H1 (cell line): ENCODE measurements around the gene ARID1B. TPM values are rescaled to one million over a fixed set of nuclear protein-coding genes. Genes with fewer than 3 reads are reported as not detected.

ENCODE experiments used
- GTF2F1 ChIP-seq: IDR thresholded peaks from 2 replicates; pipeline ENCODE4 v1.6.1; 2012; ENCODE audit warnings: low read depth, low read length, improper control_type of control experiment, borderline replicate concordance
- HDAC2 ChIP-seq, 2 experiments: fragments of 300-600 bp in 1 of 2; sonication (generic) in 1 of 2; IDR thresholded peaks; 2 replicates each; pipeline ENCODE4 v1.6.1; 2011 to 2012; ENCODE audit warnings: low read depth in 2 of 2, low read length in 2 of 2, mild to moderate bottlenecking in 2 of 2, moderate library complexity in 2 of 2, borderline replicate concordance in 1 of 2, inconsistent platforms in 1 of 2
- JUN ChIP-seq: IDR thresholded peaks from 2 replicates; pipeline ENCODE4 v1.6.1; 2011; ENCODE audit warnings: low read depth, mild to moderate bottlenecking, improper control_type of control experiment, low read length
- MAFK ChIP-seq: IDR thresholded peaks from 2 replicates; pipeline ENCODE4 v1.6.1; 2012; ENCODE audit warnings: low read depth, mild to moderate bottlenecking, improper control_type of control experiment, low read length
- POLR2AphosphoS5 ChIP-seq: IDR thresholded peaks from 2 replicates; pipeline ENCODE4 v1.6.1; 2011; ENCODE audit warnings: low read depth, low read length
- RBBP5 ChIP-seq: IDR thresholded peaks from 2 replicates; pipeline ENCODE4 v1.7.1; 2012; ENCODE audit warnings: low read depth, mild to moderate bottlenecking, inconsistent platforms, low read length, moderate library complexity, borderline replicate concordance
- RNF2 ChIP-seq: fragments of 200-900, 300-1000 bp; sonication (generic); IDR thresholded peaks from 2 replicates; pipeline ENCODE4 v1.7.1; 2016; ENCODE audit warnings: borderline replicate concordance, low read depth, mild to moderate bottlenecking, antibody characterized with exemption, low read length; ENCODE audit not compliant: poor library complexity, severe bottlenecking; ENCODE audit errors: missing control alignments
- SAP30 ChIP-seq: fragments of 300-600 bp; sonication (generic); IDR thresholded peaks from 2 replicates; pipeline ENCODE4 v1.7.1; 2012; ENCODE audit warnings: low read length, moderate library complexity, mild to moderate bottlenecking, inconsistent platforms; ENCODE audit not compliant: insufficient read depth, insufficient replicate concordance
- SRF ChIP-seq: IDR thresholded peaks from 2 replicates; pipeline ENCODE4 v1.6.1; 2011; ENCODE audit warnings: mild to moderate bottlenecking, low read depth, low read length, moderate library complexity
- polyA plus RNA-seq, 7 experiments: library from polyadenylated mRNA; depleted of rRNA in 3 of 7; stranded (reverse) in 5 of 7; unstranded in 2 of 7; fragments of >200 nt in 5 of 7; fragments of 200-250 nt in 2 of 7; gene quantifications; 1 replicate in 5 of 7; 2 replicates in 1 of 7; 4 replicates in 1 of 7; pipeline versions ENCODE4 v1.2.1 to v1.2.3, GENCODE V29; 2011 to 2013; ENCODE audit warnings: missing spikeins in 2 of 7, mixed read lengths in 2 of 7
- total RNA-seq: library from RNA; stranded (reverse); fragmentation: NEBNext Ultra II Directional; extraction: Animal tissue kit (Norgen Biotek cat#: 25700); gene quantifications from 2 replicates; pipeline ENCODE4 v1.2.1, GENCODE V29; 2021
- TF ChIP-seq, protein P1 (sequence below): IDR thresholded peaks from 2 replicates; pipeline ENCODE4 v1.6.1; 2012; ENCODE audit warnings: low read length, inconsistent platforms
- TF ChIP-seq, protein P2 (sequence below): IDR thresholded peaks from 2 replicates; pipeline ENCODE4 v1.6.1; 2011; ENCODE audit warnings: low read length, improper control_type of control experiment

ARID1B gene
- total and polyA plus RNA-seq, 2 of the 8 experiments (the other 6 are each of a cell fraction or from before 2014, with no cell fraction given), result 24.3 to 70.3 TPM

DNA sequence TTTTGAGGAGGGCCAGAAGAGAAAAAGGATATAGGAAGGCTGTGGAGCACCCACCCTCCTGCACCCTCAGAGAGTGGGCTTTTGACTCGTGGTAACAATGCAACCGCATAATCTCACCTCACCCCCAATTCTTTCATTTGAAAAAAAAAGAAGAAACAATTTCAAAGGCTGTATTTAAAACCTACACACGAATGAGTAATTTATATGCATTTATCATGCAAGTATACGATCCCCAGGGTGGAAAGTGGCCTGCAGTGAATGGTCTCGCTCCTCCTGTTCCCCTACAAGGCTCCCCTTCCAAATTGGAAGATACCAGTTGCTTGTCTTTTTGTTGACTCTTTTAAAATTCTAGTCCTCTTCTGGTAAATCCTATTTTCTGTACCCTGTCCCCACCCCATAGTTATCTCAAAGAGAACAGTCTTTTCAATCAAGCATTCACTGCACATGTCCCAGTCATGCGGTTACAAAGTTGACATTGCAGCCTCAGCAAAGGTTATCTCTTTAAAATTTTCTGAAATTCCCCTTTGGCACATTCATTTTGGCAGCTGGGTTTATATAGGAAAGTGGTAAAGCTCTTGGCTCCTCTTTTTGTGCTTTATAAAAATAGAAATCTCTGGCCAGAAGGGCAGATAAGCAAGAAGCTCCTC, 110.6 kb downstream of the ARID1B start (continued):
- TF ChIP-seq, protein P1, sequence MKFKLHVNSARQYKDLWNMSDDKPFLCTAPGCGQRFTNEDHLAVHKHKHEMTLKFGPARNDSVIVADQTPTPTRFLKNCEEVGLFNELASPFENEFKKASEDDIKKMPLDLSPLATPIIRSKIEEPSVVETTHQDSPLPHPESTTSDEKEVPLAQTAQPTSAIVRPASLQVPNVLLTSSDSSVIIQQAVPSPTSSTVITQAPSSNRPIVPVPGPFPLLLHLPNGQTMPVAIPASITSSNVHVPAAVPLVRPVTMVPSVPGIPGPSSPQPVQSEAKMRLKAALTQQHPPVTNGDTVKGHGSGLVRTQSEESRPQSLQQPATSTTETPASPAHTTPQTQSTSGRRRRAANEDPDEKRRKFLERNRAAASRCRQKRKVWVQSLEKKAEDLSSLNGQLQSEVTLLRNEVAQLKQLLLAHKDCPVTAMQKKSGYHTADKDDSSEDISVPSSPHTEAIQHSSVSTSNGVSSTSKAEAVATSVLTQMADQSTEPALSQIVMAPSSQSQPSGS, result no peak
- TF ChIP-seq MAFK (no peak), SAP30 (no peak), HDAC2 (IDR thresholded peaks at IDR 0.05; ENCODE audit: borderline replicate concordance in 1 of 2, low read depth in 2 of 2, low read length in 2 of 2) (no peak), POLR2AphosphoS5 (no peak), RNF2 (no peak), JUN (no peak), RBBP5 (no peak), GTF2F1 (no peak), SRF (no peak)
- TF ChIP-seq, protein P2, sequence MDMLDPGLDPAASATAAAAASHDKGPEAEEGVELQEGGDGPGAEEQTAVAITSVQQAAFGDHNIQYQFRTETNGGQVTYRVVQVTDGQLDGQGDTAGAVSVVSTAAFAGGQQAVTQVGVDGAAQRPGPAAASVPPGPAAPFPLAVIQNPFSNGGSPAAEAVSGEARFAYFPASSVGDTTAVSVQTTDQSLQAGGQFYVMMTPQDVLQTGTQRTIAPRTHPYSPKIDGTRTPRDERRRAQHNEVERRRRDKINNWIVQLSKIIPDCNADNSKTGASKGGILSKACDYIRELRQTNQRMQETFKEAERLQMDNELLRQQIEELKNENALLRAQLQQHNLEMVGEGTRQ, result no peak
